HG03025 (cell line): ENCODE data around the gene MSL3.

ENCODE experiments used
- ATAC-seq: cut with Tn5 transposase; IDR thresholded peaks from one replicate; pipeline ENCODE4 v1.9.1; 2021; ENCODE audit warnings: mild to moderate bottlenecking, moderate library complexity; ENCODE audit not compliant: unreplicated experiment, low FRiP score

The MSL3 gene

GRCh38 chrX:11757719-11758399 is at the start of gene MSL3:
Gene MSL3 (plus strand): TSS chrX:11758237. CDS start chrX:11758264, 27 bp downstream.
- peak; percentile 24 for ATAC-seq

GRCh38 chrX:11722304-11722703 is 35.7 kb upstream of the MSL3 start:
- ATAC-seq = no peak

- ATAC-seq = no peak
These were observed 33.7 kb upstream of the MSL3 start for GRCh38 chrX:11724122-11725017.

GRCh38 chrX:11725631-11726442 is 32.2 kb upstream of the MSL3 start:
- no peak for ATAC-seq

GRCh38 chrX:11728556-11728955 is 29.5 kb upstream of the MSL3 start:
- ATAC-seq = no peak

GRCh38 chrX:11733614-11734013 is 24.4 kb upstream of the MSL3 start:
- no peak for ATAC-seq

GRCh38 chrX:11739776-11740175 is 18.3 kb upstream of the MSL3 start:
- no peak for ATAC-seq

- no peak for ATAC-seq
These were observed 17.2 kb upstream of the MSL3 start for GRCh38 chrX:11740794-11741193.

GRCh38 chrX:11741574-11741973 is 16.5 kb upstream of the MSL3 start:
- ATAC-seq = no peak

- no peak for ATAC-seq
These were observed 12.2 kb upstream of the MSL3 start for GRCh38 chrX:11745881-11746280.

GRCh38 chrX:11750046-11750445 is 8.0 kb upstream of the MSL3 start:
- ATAC-seq = no peak

- ATAC-seq = no peak
These were observed 7.3 kb upstream of the MSL3 start for GRCh38 chrX:11750694-11751093.

- ATAC-seq = no peak
These were observed 6.8 kb upstream of the MSL3 start for GRCh38 chrX:11751261-11751660.

- no peak for ATAC-seq
These were observed 4.4 kb upstream of the MSL3 start for GRCh38 chrX:11753668-11754067.

GRCh38 chrX:11754958-11755645 is 2.9 kb upstream of the MSL3 start:
- ATAC-seq = no peak

GRCh38 chrX:11755724-11756123 is 2.3 kb upstream of the MSL3 start:
- ATAC-seq = no peak

GRCh38 chrX:11756354-11757318 is 1.4 kb upstream of the MSL3 start:
- ATAC-seq = no peak

GRCh38 chrX:11757397-11757718 is 679 bp upstream of the MSL3 start:
- peak; percentile 0 for ATAC-seq

GRCh38 chrX:11758400-11759171 is 549 bp downstream of the MSL3 start:
- ATAC-seq = peak; percentile 42
